ENCODE measurements around the gene SPAG16.

SPAG16 gene

DNA sequence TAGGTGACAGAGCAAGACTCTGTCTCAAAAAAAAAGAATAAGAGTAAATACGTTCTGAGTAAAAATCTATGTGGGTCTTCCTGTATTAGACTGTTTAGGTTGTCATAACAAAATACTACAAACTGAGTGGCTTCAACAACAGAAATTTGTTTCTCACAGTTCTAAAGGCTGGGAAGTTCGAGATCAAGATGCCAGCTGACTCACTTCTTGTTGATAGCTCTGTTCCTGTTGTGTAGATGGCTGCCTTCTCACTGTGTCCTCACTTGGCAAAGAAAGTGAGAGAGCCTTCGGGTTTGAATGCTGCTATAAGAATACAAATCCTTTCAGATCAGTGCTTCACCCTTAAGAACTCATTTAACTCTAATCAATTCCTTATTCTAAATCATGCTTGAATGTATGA is 696.6 kb downstream of the SPAG16 start:
- Histone ChIP-seq H2AFZ (ENCODE audit: low read length) (no peak overlapping the region), H3K36me3 (ENCODE audit: insufficient read depth, low read length) (no peaks in the 10 kb centered on the region)
- TF ChIP-seq, protein P1, sequence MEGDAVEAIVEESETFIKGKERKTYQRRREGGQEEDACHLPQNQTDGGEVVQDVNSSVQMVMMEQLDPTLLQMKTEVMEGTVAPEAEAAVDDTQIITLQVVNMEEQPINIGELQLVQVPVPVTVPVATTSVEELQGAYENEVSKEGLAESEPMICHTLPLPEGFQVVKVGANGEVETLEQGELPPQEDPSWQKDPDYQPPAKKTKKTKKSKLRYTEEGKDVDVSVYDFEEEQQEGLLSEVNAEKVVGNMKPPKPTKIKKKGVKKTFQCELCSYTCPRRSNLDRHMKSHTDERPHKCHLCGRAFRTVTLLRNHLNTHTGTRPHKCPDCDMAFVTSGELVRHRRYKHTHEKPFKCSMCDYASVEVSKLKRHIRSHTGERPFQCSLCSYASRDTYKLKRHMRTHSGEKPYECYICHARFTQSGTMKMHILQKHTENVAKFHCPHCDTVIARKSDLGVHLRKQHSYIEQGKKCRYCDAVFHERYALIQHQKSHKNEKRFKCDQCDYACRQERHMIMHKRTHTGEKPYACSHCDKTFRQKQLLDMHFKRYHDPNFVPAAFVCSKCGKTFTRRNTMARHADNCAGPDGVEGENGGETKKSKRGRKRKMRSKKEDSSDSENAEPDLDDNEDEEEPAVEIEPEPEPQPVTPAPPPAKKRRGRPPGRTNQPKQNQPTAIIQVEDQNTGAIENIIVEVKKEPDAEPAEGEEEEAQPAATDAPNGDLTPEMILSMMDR (IDR thresholded peaks at IDR 0.05; ENCODE audit: low read length): no peak
- no peak for TF ChIP-seq EZH2 (IDR thresholded peaks at IDR 0.05; ENCODE audit: borderline replicate concordance, low read length)

DNA sequence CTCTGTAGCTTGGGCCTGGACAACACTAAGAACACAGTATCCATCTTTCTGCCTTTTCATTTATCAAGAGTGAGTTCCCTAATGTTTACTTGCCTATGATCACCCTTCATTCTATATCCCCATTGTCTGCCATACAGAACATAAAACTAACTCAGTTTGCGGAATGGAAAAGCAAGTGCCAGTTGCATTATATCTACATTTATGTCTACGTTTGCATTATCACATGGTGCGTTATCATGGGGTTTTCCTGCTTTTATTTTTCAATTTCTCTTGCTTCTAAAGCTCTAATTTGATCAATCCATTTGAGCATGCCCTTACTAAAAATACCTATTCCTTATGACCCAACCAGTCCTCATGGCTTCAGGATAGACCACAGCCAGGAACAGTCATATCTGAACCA is 704.9 kb downstream of the SPAG16 start:
- TF ChIP-seq, protein P1 (IDR thresholded peaks at IDR 0.05; ENCODE audit: low read length): no peak
- TF ChIP-seq EZH2 (IDR thresholded peaks at IDR 0.05; ENCODE audit: borderline replicate concordance, low read length): no peak
- H3F3A ChIP-seq (ENCODE audit: insufficient read depth, low read length): no peaks in the 10 kb centered on the region
- no peaks in the 10 kb centered on the region for H3K9me3 ChIP-seq (ENCODE audit: low read length)
- no peaks in the 10 kb centered on the region for H4K20me1 ChIP-seq (ENCODE audit: insufficient read depth, low read length)
- H3K27ac ChIP-seq (ENCODE audit: low read depth, low read length, poor library complexity, severe bottlenecking): no peak overlapping the region
- H3K4me1 ChIP-seq (ENCODE audit: insufficient read depth, low read length, severe bottlenecking): no peaks in the 10 kb centered on the region
- no peak overlapping the region for H3K9ac ChIP-seq (ENCODE audit: low read length)
- H3K4me3 ChIP-seq (ENCODE audit: low read depth, low read length, poor library complexity, severe bottlenecking): no peak overlapping the region
- no peaks in the 10 kb centered on the region for H3K9me2 ChIP-seq (ENCODE audit: low read depth, low read length)
- no peaks in the 10 kb centered on the region for H3K27me3 ChIP-seq (ENCODE audit: insufficient read depth, low read length)
- H3K36me3 ChIP-seq (ENCODE audit: insufficient read depth, low read length): no peaks in the 10 kb centered on the region
- H3K79me2 ChIP-seq (ENCODE audit: insufficient read depth, low read length): no peaks in the 10 kb centered on the region
- no peak overlapping the region for H2AFZ ChIP-seq (ENCODE audit: low read length)
- H3K4me2 ChIP-seq (ENCODE audit: low read length): no peak overlapping the region

More for the DNA sequence above, 696.6 kb downstream of the SPAG16 start:
- Histone ChIP-seq H3K4me2 (ENCODE audit: low read length) (no peak overlapping the region), H3K79me2 (ENCODE audit: insufficient read depth, low read length) (no peaks in the 10 kb centered on the region), H3K4me1 (ENCODE audit: insufficient read depth, low read length, severe bottlenecking) (no peaks in the 10 kb centered on the region), H3K9me2 (ENCODE audit: low read depth, low read length) (no peaks in the 10 kb centered on the region), H3K9ac (ENCODE audit: low read length) (no peak overlapping the region), H4K20me1 (ENCODE audit: insufficient read depth, low read length) (no peaks in the 10 kb centered on the region), H3K9me3 (ENCODE audit: low read length) (no peaks in the 10 kb centered on the region), H3K27ac (ENCODE audit: low read depth, low read length, poor library complexity, severe bottlenecking) (no peak overlapping the region), H3K4me3 (ENCODE audit: low read depth, low read length, poor library complexity, severe bottlenecking) (no peak overlapping the region), H3F3A (ENCODE audit: insufficient read depth, low read length) (no peaks in the 10 kb centered on the region), H3K27me3 (ENCODE audit: insufficient read depth, low read length) (no peaks in the 10 kb centered on the region)

DNA sequence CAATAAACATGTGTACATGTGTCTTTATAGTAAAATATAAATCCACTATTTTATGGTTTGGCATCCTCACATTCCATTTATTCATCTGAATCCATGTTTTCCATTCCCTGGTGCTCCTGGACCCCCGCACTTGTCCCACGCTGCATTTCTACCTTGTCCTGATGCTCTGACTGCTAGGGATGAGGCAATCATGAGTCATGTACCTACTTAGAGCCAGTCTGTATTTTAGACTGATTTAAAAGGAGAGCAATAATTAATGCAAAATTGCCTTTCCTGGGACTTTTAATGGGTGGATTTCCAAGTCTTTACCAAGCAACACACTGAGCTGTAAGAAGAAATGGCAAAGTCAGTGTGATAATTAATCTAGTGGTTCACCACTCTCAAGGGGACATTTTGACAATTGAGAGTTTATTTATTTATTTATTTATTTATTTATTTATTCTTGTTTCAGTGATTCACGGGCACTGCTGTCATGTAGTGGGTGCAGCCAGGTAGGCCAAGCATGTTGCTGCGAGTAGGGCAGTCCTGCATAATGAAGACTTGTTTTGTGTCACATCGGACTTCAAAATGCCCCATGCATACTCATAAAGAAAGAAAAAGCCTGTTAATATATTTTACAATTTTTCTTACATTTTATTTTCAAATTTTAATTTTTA is 707.3 kb downstream of the SPAG16 start:
- Histone ChIP-seq H3K4me1 (ENCODE audit: insufficient read depth, low read length, severe bottlenecking) (no peaks in the 10 kb centered on the region), H3K79me2 (ENCODE audit: insufficient read depth, low read length) (no peaks in the 10 kb centered on the region), H3K9ac (ENCODE audit: low read length) (no peak overlapping the region), H3K36me3 (ENCODE audit: insufficient read depth, low read length) (no peaks in the 10 kb centered on the region), H3K9me2 (ENCODE audit: low read depth, low read length) (no peaks in the 10 kb centered on the region), H3F3A (ENCODE audit: insufficient read depth, low read length) (no peaks in the 10 kb centered on the region), H3K27me3 (ENCODE audit: insufficient read depth, low read length) (no peaks in the 10 kb centered on the region), H4K20me1 (ENCODE audit: insufficient read depth, low read length) (no peaks in the 10 kb centered on the region), H3K4me3 (ENCODE audit: low read depth, low read length, poor library complexity, severe bottlenecking) (no peak overlapping the region), H2AFZ (ENCODE audit: low read length) (no peak overlapping the region), H3K4me2 (ENCODE audit: low read length) (no peak overlapping the region), H3K9me3 (ENCODE audit: low read length) (no peaks in the 10 kb centered on the region), H3K27ac (ENCODE audit: low read depth, low read length, poor library complexity, severe bottlenecking) (no peak overlapping the region)
- TF ChIP-seq, protein P1 (IDR thresholded peaks at IDR 0.05; ENCODE audit: low read length): no peak
- no peak for TF ChIP-seq EZH2 (IDR thresholded peaks at IDR 0.05; ENCODE audit: borderline replicate concordance, low read length)

Data from OCI-LY1 (cell line).